NCI-H1105 treated with DMSO at 0.1 percent for 48 hours (cell line): ENCODE data around the gene AADACL2.
"Not testable (repeated sequence)": the region's sequence is repeated elsewhere in the genome, so short reads cannot be mapped to it uniquely, and the experiment has no call there.

Experiments
- DNase-seq: peaks from one replicate; lab custom pipeline; 2025; lab: John Stamatoyannopoulos, UW

The AADACL2 gene

DNA sequence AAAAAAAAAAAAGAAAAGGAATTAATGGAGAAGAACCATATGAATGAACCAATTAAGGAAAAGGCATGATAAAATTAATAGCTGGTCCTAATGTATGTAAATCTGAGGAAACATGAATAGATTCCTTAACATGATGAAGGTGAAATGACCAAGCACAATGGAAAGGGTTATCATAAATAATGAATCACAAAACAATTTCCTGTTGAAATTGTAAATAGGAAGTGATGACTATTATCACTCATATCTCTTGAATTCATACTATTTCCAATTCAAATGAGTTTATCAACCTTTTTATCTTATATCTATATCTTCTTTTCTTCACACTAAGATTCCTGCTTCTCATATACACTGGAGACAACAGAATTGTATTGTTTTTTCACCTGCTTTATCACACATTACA lies 32.0 kb downstream of the AADACL2 start:
- no peak for DNase-seq

DNA sequence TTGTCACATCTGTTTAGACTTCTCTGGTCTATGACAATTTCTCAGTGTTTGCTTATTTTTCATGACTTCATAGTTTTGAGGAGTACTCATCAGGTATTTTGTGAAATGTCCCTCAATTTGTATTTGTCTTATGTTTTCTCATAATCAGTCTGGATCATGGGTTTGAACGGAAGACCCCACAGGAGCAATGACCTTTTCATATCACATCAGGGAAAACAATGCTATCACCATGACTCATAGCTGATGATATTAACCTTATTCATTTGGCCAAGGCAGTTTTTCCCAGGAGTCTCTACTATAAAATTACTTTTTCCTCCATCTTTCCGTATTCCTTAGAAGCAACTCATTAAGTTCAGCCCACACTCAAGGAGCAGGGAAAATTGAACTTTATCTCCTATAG lies 32.7 kb downstream of the AADACL2 start:
- no peak for DNase-seq

GRCh38 chr3:151768393-151768930 lies 34.7 kb downstream of the AADACL2 start:
- DNase-seq = no peak

DNA sequence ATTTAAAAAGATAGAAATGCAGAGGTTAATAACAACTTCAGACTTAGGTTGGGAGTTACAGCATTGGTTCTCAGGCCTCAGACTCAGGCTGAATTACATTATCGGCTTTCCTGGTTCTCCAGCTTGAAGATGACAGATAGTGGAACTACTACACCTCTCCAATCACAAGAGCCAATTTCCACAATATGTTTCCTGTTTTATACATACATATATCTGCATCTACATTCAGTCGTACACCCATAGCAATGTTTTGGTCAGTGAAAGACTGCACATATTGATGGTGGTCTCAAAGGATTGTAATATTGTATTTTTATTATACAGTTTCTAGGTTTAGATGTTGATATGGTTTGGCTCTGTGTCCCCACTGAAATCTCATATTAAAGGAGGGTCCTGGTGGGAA lies 35.4 kb downstream of the AADACL2 start:
- no peak for DNase-seq

GRCh38 chr3:151770956-151771355 lies 37.2 kb downstream of the AADACL2 start:
- no peak for DNase-seq

- DNase-seq = no peak
Observed at GRCh38 chr3:151772825-151773480, 39.2 kb downstream of the AADACL2 start.

DNA sequence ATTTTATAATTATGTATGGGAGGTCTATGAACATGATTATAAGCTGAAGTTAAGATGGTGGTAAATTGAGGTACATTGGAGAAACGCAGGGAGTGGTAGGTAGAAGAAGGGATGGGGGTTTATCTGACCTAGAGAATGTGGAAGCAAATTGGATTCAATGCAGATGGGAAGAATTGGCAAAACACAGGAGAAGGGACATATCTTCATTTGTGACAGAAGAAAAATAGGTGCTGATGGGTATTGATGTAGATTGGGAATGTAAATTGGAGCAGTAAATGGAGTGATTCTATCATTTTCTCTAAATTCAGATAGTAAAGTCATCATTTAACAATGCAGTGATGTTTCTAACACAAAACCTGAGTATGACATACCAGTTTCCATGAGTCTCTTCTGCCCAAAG lies 40.5 kb downstream of the AADACL2 start:
- DNase-seq = no peak

- DNase-seq = no peak
Observed at GRCh38 chr3:151774910-151775309, 41.2 kb downstream of the AADACL2 start.

DNA sequence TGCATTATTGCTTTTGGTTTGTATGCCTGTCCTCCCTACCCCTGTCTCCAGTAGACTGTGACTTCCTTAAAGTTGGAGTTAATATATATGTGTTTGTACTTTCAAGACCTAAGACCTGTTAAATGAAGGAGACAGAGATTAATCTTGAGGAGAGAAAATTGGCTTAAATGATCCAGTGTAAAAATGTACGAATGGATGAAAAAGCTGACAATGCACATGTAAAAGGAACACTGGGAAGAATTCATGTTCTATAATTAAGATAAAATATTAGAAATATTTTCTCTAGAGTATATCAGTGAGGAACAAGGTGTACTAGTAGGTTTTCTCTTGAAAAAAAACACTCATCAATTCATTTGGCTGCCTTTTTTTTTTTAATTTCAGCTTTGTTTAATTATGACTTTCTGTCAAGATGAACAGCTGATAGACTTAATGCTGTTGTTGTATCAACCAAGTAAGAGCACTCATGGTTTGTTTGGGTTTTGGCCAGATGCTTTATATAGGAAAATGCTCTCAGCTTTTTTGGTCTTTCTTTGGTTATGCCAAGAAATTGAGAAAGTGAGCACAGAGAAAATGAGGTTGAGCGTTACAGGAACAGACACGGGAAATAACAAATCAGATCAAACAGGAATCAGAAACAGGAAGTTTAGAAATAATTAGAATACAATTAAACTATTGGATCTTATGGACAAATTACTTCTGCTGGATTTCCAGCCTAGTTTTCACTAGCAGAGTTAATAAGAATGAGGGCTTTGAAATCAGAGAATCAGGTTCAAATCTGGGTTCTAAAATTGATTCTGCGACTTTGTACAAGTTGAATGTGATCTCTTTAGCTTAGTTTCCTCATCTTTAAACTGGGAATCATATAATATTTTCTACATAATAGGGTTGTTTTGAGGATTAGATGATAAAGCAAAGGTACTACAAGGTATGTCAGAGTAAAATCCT lies 41.9 kb downstream of the AADACL2 start:
- DNase-seq = peak; percentile 56

DNA sequence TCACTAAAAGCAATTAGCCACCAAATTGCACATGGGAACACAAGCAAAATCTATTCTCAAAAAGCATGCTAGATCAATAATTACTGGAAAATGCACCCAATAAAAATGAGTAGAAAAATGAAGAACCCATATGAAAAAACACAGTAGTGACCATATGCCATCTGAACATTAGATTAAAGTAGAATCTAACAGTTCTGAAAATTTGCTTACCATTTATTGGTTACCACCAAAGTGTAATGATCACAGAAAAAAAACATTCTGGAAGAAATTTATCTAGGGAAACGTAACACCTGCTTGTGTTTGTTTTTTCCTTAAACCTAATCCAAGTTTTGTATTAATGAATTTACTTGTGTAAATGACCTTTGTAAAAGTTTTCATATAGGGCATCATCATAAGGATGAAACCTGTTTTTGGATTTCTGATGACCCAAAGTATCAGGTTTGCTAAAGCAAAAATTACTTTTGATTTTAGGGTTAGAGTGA lies 42.6 kb downstream of the AADACL2 start:
- no peak for DNase-seq

- no peak for DNase-seq
Observed at GRCh38 chr3:151777880-151778279, 44.2 kb downstream of the AADACL2 start.

DNA sequence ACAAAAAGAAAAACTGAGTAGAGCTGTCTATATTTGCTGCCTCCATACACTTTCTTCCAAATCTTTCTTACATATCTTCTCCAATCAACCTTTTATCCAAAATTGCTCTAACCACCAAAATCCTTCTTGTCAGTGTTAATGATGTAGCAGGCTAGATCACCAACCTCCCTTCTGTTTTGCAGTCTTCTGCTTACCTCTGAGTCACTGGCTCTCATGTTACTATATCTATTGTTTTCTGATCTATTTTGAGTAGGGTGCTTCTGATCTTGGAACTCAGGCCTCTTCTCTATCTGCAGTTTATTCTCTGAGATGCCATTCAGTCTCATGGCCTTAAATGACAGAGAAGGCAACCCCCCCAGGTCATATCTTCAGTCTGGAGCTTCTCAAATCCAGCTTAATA lies 53.9 kb downstream of the AADACL2 start:
- DNase-seq = no peak

DNA sequence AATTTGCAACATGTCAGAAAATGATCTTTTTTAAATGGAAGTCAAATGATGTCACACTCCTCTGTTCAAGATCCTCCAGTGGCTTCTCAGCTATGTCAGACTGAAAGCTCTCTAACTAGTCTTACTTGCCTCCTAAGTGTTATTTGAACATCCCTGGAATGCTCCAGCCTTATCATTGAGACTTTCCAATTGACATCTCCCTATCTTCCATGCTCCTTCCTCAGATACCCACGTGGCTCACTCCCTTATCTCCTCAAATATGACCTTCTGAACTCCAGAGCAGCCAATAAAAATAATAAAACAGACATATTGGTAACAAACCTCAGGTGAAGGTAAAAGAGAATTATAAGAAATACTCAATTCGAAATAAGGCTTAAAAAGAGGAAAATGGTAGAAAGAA lies 54.7 kb downstream of the AADACL2 start:
- DNase-seq = no peak

- DNase-seq = no peak
Observed at GRCh38 chr3:151789853-151790463, 56.2 kb downstream of the AADACL2 start.

GRCh38 chr3:151790763-151791162 lies 57.0 kb downstream of the AADACL2 start:
- DNase-seq = not testable (repeated sequence)

GRCh38 chr3:151792411-151792810 lies 58.7 kb downstream of the AADACL2 start:
- no peak for DNase-seq

DNA sequence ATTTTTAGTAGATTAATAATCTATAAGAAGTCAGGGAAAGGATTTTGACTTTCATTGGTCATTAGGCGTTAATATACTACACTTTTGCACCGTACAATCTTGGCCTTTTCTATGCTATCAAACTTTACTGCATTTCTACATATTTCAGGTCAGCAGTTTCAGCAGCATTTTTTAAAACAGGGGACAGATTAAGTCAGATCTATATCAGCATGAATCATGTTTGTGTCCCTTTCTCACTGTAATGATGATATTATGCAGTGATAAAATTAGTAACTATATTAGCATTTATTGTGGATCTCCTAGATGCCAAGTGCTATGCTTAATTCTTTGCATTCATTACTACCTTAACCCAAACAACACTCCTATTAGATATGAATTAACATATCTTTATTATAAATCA lies 59.9 kb downstream of the AADACL2 start:
- no peak for DNase-seq

DNA sequence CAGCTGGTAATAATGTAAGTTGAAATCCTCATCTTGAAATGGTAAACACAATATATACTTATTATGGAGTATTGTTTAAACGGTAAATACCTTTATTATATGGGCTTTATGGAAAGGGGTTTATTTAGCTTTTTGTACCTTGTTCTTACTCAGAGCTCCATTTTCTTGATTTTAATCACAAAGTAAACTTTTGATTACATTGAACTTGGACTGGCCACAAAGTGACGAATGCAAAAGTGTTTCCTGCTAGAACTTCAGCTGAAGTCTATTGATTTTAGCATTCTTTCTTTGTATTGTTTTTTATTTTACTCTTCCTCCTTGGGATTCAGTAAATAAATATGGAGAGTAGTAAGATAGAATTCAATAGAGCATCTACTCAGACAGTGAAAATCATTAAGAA lies 60.4 kb downstream of the AADACL2 start:
- no peak for DNase-seq

- DNase-seq = no peak
Observed at GRCh38 chr3:151795276-151795675, 61.5 kb downstream of the AADACL2 start.

- no peak for DNase-seq
Observed at GRCh38 chr3:151796105-151796680, 62.5 kb downstream of the AADACL2 start.

DNA sequence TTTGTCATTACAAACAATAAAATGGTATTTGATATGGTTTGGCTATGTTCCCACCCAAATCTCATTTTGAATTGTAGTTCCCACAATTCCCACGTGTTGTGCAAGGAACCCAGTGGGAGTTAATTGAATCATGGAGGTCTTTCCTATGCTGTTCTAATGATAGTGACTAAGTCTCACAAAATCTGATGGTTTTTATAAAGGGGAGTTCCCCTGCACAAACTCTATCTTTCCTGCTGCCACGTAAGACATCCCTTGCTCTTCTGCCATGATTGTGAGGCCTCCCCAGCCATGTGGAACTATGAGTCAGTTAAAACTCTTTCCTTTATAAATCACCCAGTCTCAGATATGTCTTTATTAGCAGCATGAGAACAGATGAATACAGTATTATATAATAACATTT lies 64.7 kb downstream of the AADACL2 start:
- no peak for DNase-seq

GRCh38 chr3:151800431-151800830 lies 66.7 kb downstream of the AADACL2 start:
- DNase-seq = no peak
